Left kidney (tissue), 2 donors: ENCODE measurements around the gene ESYT1. TPM values are rescaled to one million over a fixed set of nuclear protein-coding genes. Genes with fewer than 3 reads are reported as not detected.

Experiments
- DNase-seq: peaks from one replicate; pipeline ENCODE4 v3.0.0-alpha.2; 2013
- polyA plus RNA-seq: library from polyadenylated mRNA; unstranded; fragments of 120-200 nt; gene quantifications from one replicate; pipeline ENCODE4 v1.2.1, GENCODE V29; 2013; ENCODE audit not compliant: insufficient read length

Gene ESYT1
- polyA plus RNA-seq, 1 donor, result 81.2 TPM

DNA sequence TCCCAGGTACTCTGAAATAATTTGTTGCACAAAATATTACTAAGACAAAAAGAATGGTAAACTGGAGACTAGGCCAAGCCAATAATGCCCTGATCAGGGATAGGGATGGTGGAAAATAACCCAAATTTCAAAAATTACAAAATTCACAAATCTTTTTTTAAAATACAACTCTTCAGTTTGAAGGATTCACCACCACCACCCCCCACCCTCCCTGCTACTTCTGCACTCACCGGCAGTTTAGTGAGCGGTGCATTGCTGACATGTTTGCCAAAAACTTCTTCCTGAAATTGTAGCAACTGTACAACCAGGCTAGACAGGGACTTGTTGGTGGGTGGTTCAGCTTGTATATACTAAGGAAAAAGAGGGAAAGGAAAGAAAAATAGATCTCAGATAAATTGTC is 58.9 kb downstream of the ESYT1 start:
- DNase-seq, result no peak

- DNase-seq, result no peak
These were observed 60.2 kb downstream of the ESYT1 start for GRCh38 chr12:56188131-56188777.

DNA sequence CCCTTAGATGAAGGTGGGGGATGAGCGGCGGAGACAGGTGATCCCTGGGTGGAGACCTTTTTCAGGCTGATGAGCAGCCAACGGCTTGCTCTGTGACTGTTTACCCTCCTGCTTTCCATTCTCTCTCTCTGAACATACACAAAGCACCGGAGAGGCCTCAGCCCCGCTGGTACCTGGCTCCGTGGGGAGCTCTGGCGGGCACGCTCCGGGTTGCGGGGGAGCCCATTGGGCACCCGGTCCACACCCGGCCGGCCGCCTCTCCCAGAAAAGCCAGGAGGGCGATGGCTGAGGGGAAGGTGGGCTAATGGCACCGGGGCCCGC is 60.7 kb downstream of the ESYT1 start:
- DNase-seq, result peak; percentile 25

- DNase-seq, result peak; percentile 82
These were observed 61.2 kb downstream of the ESYT1 start, which contains the start of gene SMARCC2 for GRCh38 chr12:56189099-56189917. Gene SMARCC2 (minus strand): TSS chr12:56189483. CDS start chr12:56189461, 22 bp downstream.

DNA sequence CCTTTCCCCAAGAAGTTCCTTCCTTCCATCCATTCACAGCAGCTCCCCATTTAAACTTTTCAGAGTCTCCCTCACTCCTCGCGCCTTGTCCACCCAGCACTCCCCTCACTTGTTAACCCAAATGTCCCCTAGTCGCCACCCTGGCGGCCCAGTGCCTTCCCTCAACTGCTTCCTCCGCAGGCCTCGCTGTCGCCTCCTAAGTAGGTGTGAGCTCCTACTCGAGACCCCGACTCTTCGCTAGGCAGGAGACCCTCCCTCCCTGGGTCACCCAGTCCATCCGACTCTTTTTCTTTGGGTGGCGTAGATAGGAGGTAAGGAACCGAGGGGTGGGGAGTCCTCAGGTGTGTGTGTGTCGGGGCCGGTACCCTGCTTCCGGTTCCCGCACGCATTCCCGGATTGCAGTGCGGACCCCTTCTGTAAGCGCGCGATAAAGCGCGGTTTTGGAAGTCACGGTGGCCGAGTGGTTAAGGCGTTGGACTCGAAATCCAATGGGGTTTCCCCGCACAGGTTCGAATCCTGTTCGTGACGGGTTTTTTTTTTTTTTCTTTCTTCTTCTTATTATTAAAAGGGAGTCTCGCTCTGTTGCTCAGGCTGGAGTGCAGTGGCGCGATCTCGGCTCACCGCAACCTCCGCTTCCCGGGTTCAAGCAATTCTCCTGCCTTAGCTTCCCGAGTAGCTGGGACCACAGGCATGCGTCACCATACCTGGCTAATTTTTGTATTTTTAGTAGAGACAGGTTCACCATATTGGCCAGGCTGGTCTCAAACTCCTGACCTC is 62.0 kb downstream of the ESYT1 start:
- peak; percentile 93 for DNase-seq

- no peak for DNase-seq
These were observed 62.7 kb downstream of the ESYT1 start for GRCh38 chr12:56190695-56191155.

DNA sequence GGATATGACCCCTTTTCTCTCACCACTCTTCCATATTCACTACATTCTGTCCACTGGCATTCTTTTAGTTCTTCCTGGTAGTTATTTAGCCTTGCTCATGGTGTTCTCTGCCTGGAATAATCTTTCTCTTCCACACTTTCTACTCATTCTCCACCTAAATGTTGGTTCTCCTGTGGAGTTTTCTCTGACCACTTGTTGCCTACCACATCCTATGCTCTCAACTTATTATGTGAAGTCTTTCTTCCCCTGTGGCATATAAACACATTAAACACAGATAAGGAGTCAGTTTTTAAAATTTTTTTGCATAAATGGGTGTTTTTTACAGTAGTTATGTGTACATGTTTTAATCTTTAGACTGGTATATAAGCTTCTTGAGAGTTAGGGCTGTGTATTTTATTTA is 64.5 kb downstream of the ESYT1 start:
- DNase-seq, result no peak

- DNase-seq, result peak; percentile 88
These were observed 65.0 kb downstream of the ESYT1 start for GRCh38 chr12:56193025-56193578.

Other genes with a start within 250 kb of the ESYT1 start
- 31.0 TPM for gene PYM1, start 200.4 kb upstream of the ESYT1 start, polyA plus RNA-seq
- gene DGKA, start 197.1 kb upstream of the ESYT1 start, polyA plus RNA-seq, result 26.2 TPM
- gene PMEL, start 162.2 kb upstream of the ESYT1 start, polyA plus RNA-seq, result 3.9 TPM
- gene CDK2, start 161.4 kb upstream of the ESYT1 start, polyA plus RNA-seq, result 69.2 TPM
- gene RAB5B, start 154.2 kb upstream of the ESYT1 start, polyA plus RNA-seq, result 163 TPM
- gene SUOX, start 131.0 kb upstream of the ESYT1 start, polyA plus RNA-seq, result 55.5 TPM
- 25.6 TPM for gene IKZF4, start 107.2 kb upstream of the ESYT1 start, polyA plus RNA-seq
- 113 TPM for gene RPS26, start 86.3 kb upstream of the ESYT1 start, polyA plus RNA-seq
- 111 TPM for gene ERBB3, start 48.1 kb upstream of the ESYT1 start, polyA plus RNA-seq
- gene PA2G4, start 23.7 kb upstream of the ESYT1 start, polyA plus RNA-seq, result 164 TPM
- 4,270 TPM for gene RPL41, start 11.6 kb upstream of the ESYT1 start, polyA plus RNA-seq
- gene ZC3H10, start 10.0 kb upstream of the ESYT1 start, polyA plus RNA-seq, result 5.8 TPM
- gene MYL6B, start 24.3 kb downstream of the ESYT1 start, polyA plus RNA-seq, result 155 TPM
- 1,671 TPM for gene MYL6, start 30.1 kb downstream of the ESYT1 start, polyA plus RNA-seq
- 160 TPM for gene SMARCC2, start 61.2 kb downstream of the ESYT1 start, polyA plus RNA-seq
- gene RNF41, start 93.7 kb downstream of the ESYT1 start, polyA plus RNA-seq, result 45.4 TPM
- gene NABP2, start 96.1 kb downstream of the ESYT1 start, polyA plus RNA-seq, result 31.5 TPM
- gene SLC39A5, start 101.8 kb downstream of the ESYT1 start, polyA plus RNA-seq, result 51.0 TPM
- 35.9 TPM for gene ANKRD52, start 130.1 kb downstream of the ESYT1 start, polyA plus RNA-seq
- gene COQ10A, start 138.7 kb downstream of the ESYT1 start, polyA plus RNA-seq, result 23.7 TPM
- 241 TPM for gene CS, start 172.1 kb downstream of the ESYT1 start, polyA plus RNA-seq
- 157 TPM for gene CNPY2, start 187.7 kb downstream of the ESYT1 start, polyA plus RNA-seq
- 135 TPM for gene PAN2, start 205.7 kb downstream of the ESYT1 start, polyA plus RNA-seq
- 1.2 TPM for gene IL23A, start 210.6 kb downstream of the ESYT1 start, polyA plus RNA-seq
- gene STAT2, start 231.8 kb downstream of the ESYT1 start, polyA plus RNA-seq, result 153 TPM
- gene APOF, start 234.6 kb downstream of the ESYT1 start, polyA plus RNA-seq, result 0.08 TPM